MM.1S (cell line): Measurements from ENCODE around the gene XRCC4.

Source experiments
- DNase-seq: peaks from one replicate; pipeline ENCODE4 v3.0.0-alpha.2; 2015
- H2AFZ ChIP-seq: fragments of 300-600 bp; sonication (generic); 2 replicates; pipeline ENCODE4 v1.6.0; 2016; ENCODE audit warnings: antibody characterized with exemption, low read length
- H3F3A ChIP-seq: fragments of 300-600 bp; sonication (generic); 2 replicates; pipeline ENCODE4 v1.6.1; 2016; ENCODE audit warnings: mild to moderate bottlenecking, antibody characterized with exemption, low read length, moderate library complexity, mixed read lengths; ENCODE audit not compliant: insufficient read depth
- H3K27ac ChIP-seq: fragments of 300-600 bp; sonication (generic); 2 replicates; pipeline ENCODE4 v1.5.1; 2016; ENCODE audit warnings: mild to moderate bottlenecking, low read length
- H3K27me3 ChIP-seq: fragments of 300-600 bp; sonication (generic); replicated peaks from 2 replicates; pipeline ENCODE4 v1.6.0; 2016; ENCODE audit warnings: low read length; ENCODE audit not compliant: insufficient read depth
- H3K36me3 ChIP-seq: fragments of 300-600 bp; sonication (generic); replicated peaks from 2 replicates; pipeline ENCODE4 v1.6.1; 2016; ENCODE audit warnings: mild to moderate bottlenecking, low read length, mixed read lengths; ENCODE audit not compliant: insufficient read depth
- H3K4me1 ChIP-seq: fragments of 300-600 bp; sonication (generic); 2 replicates; pipeline ENCODE4 v1.6.1; 2016; ENCODE audit warnings: low read length, mixed read lengths
- H3K4me2 ChIP-seq: fragments of 300-600 bp; sonication (generic); 2 replicates; pipeline ENCODE4 v1.6.0; 2016; ENCODE audit warnings: low read depth, low read length
- H3K4me3 ChIP-seq: fragments of 300-600 bp; sonication (generic); 2 replicates; pipeline ENCODE4 v1.5.1; 2016; ENCODE audit warnings: low read length, mixed read lengths
- H3K79me2 ChIP-seq: fragments of 300-600 bp; sonication (generic); 2 replicates; pipeline ENCODE4 v1.6.1; 2016; ENCODE audit warnings: mixed run types, low read length, mixed read lengths
- H3K9ac ChIP-seq: fragments of 300-600 bp; sonication (generic); 2 replicates; pipeline ENCODE4 v1.6.1; 2016; ENCODE audit warnings: low read length, mixed read lengths
- H3K9me2 ChIP-seq: fragments of 300-600 bp; sonication (generic); replicated peaks from 2 replicates; pipeline ENCODE4 v1.6.1; 2016; ENCODE audit warnings: mild to moderate bottlenecking, low read length, mixed read lengths; ENCODE audit not compliant: insufficient read depth
- H3K9me3 ChIP-seq: fragments of 300-600 bp; sonication (generic); replicated peaks from 2 replicates; pipeline ENCODE4 v1.6.1; 2016; ENCODE audit warnings: mild to moderate bottlenecking, low read length, mixed read lengths; ENCODE audit not compliant: insufficient read depth
- H4K20me1 ChIP-seq: fragments of 300-600 bp; sonication (generic); 2 replicates; pipeline ENCODE4 v1.6.1; 2016; ENCODE audit warnings: mild to moderate bottlenecking, low read length, moderate library complexity, mixed read lengths; ENCODE audit not compliant: insufficient read depth
- EZH2 ChIP-seq: fragments of 300-600 bp; sonication (generic); optimal IDR thresholded peaks from 2 replicates; pipeline ENCODE3; 2017; ENCODE audit warnings: low read depth, mild to moderate bottlenecking, antibody characterized with exemption, low read length, mixed read lengths
- EZH2phosphoT487 ChIP-seq: fragments of 300-600 bp; sonication (generic); IDR thresholded peaks from 2 replicates; pipeline ENCODE4 v1.6.1; 2018; ENCODE audit warnings: antibody characterized with exemption, low read length
- TF ChIP-seq, protein P1 (sequence below): fragments of 300-600 bp; sonication (generic); IDR thresholded peaks from 2 replicates; pipeline ENCODE4 v1.5.1; 2016; ENCODE audit warnings: antibody characterized with exemption, low read length, mixed read lengths

Gene XRCC4

DNA sequence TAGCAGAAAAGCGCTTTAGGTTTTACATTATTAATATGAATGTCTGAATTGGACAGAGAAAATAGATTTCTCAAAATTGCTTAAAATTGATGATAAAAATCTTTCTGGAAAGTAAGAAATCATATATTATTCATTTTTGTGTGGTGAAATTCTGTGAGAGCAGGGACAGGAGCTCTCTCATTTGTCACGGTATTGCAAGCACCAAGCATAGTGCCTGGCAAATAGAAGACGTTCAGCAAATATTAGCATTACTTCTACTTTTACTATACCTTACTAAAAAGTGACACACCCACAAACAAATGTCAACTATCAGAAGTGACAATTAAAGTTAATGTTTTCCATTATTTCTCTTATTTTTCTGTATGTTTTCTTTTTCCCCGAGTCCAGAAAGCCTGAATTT, 69.1 kb downstream of the XRCC4 start:
- Histone ChIP-seq H3K9ac (no peak overlapping the region), H3F3A (no peaks in the 10 kb centered on the region), H3K79me2 (no peaks in the 10 kb centered on the region), H3K27me3 (no peaks in the 10 kb centered on the region), H2AFZ (no peak overlapping the region), H3K9me2 (no peaks in the 10 kb centered on the region), H4K20me1 (no peaks in the 10 kb centered on the region), H3K27ac (no peak overlapping the region), H3K4me1 (no peaks in the 10 kb centered on the region), H3K9me3 (no peaks in the 10 kb centered on the region), H3K36me3 (no peaks in the 10 kb centered on the region), H3K4me2 (no peak overlapping the region), H3K4me3 (no peak overlapping the region)
- no peak for DNase-seq
- TF ChIP-seq, protein P1, sequence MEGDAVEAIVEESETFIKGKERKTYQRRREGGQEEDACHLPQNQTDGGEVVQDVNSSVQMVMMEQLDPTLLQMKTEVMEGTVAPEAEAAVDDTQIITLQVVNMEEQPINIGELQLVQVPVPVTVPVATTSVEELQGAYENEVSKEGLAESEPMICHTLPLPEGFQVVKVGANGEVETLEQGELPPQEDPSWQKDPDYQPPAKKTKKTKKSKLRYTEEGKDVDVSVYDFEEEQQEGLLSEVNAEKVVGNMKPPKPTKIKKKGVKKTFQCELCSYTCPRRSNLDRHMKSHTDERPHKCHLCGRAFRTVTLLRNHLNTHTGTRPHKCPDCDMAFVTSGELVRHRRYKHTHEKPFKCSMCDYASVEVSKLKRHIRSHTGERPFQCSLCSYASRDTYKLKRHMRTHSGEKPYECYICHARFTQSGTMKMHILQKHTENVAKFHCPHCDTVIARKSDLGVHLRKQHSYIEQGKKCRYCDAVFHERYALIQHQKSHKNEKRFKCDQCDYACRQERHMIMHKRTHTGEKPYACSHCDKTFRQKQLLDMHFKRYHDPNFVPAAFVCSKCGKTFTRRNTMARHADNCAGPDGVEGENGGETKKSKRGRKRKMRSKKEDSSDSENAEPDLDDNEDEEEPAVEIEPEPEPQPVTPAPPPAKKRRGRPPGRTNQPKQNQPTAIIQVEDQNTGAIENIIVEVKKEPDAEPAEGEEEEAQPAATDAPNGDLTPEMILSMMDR: no peak
- TF ChIP-seq EZH2phosphoT487 (no peak), EZH2 (no peak)

DNA sequence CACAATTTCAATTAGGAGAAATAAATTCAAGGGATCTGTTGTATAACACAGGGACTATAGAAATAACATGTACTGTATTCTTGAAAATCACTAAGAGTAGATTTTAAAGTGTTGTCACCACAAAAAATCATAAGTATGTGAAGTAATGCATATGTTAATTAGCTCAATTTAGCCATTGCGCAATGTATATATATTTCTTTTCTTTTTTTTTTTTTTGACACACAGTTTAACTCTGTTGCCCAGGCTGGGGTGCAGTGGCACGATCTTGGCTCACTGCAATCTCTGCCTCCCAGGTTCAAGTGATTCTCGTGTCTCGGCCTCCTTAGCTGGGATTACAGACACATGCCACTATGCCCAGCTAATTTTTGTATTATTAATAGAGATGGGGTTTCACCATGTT, 70.2 kb downstream of the XRCC4 start:
- Histone ChIP-seq H3K27ac (no peak overlapping the region), H3F3A (no peaks in the 10 kb centered on the region), H3K27me3 (no peaks in the 10 kb centered on the region), H3K4me1 (no peaks in the 10 kb centered on the region), H3K4me2 (no peak overlapping the region), H2AFZ (no peak overlapping the region), H3K36me3 (no peaks in the 10 kb centered on the region), H3K9ac (no peak overlapping the region), H3K79me2 (no peaks in the 10 kb centered on the region), H3K9me2 (no peaks in the 10 kb centered on the region), H3K4me3 (no peak overlapping the region), H3K9me3 (no peaks in the 10 kb centered on the region), H4K20me1 (no peaks in the 10 kb centered on the region)
- TF ChIP-seq, protein P1: no peak
- TF ChIP-seq EZH2: no peak
- TF ChIP-seq EZH2phosphoT487: no peak
- DNase-seq: no peak

DNA sequence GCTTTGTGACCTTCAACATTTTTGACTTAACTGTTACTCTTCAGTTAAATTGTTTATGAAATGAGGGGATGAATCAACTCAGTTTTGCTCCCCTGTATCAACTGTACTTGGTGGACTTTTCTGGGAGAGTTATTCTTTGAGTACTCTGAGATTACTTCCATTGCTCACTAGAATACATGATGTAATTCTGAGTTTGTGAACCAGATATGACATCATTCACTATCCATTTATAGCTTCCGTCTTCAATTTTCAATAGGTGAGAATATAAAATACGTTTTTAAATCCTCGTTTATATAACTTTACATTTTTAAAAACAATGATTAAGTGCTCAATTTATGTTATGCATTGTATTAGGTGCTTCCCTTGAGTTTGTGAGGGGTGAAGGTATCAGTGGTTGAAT, 71.0 kb downstream of the XRCC4 start:
- TF ChIP-seq, protein P1: no peak
- TF ChIP-seq EZH2phosphoT487: no peak
- no peak overlapping the region for H3K4me3 ChIP-seq
- H3K4me1 ChIP-seq: no peaks in the 10 kb centered on the region

DNA sequence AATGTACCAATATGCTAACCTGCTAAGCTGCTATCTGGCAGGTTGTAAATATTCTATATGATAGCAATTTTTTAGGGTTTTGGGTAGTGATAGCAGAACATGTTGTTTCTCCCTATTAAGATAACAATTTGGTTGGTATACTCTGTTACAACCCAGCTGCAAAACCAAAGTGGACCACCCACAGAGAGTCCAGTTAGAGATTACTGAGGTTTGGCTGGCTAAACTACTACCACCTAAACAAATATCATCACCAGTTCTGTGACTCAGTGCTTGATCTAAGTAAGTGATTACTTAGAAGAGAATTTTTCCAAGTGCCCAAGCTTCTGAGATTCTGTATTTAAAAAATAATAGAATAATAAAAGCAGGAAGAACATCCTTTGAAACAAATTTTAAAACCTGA, 72.3 kb downstream of the XRCC4 start:
- Histone ChIP-seq H3K79me2 (no peaks in the 10 kb centered on the region), H2AFZ (no peak overlapping the region), H3F3A (no peaks in the 10 kb centered on the region), H3K4me3 (no peak overlapping the region), H3K9me2 (no peaks in the 10 kb centered on the region), H3K4me2 (no peak overlapping the region), H3K9ac (no peak overlapping the region), H3K27me3 (no peaks in the 10 kb centered on the region), H3K9me3 (no peaks in the 10 kb centered on the region), H3K36me3 (no peaks in the 10 kb centered on the region), H3K27ac (no peak overlapping the region), H4K20me1 (no peaks in the 10 kb centered on the region), H3K4me1 (no peaks in the 10 kb centered on the region)
- TF ChIP-seq EZH2phosphoT487: no peak
- TF ChIP-seq, protein P1: no peak
- TF ChIP-seq EZH2: no peak
- DNase-seq: no peak

More for the DNA sequence above, 71.0 kb downstream of the XRCC4 start:
- Histone ChIP-seq H3K27me3 (no peaks in the 10 kb centered on the region), H3K9me2 (no peaks in the 10 kb centered on the region), H3K4me2 (no peak overlapping the region), H3F3A (no peaks in the 10 kb centered on the region), H3K9me3 (no peaks in the 10 kb centered on the region), H3K27ac (no peak overlapping the region), H3K36me3 (no peaks in the 10 kb centered on the region), H3K79me2 (no peaks in the 10 kb centered on the region), H3K9ac (no peak overlapping the region), H2AFZ (no peak overlapping the region), H4K20me1 (no peaks in the 10 kb centered on the region)
- DNase-seq: no peak
